HL-60 (cell line): ENCODE results near the gene RNF32.

ENCODE experiments used
- DNase-seq, 2 experiments: peaks; one replicate each; pipeline ENCODE4 v3.0.0-alpha.2; 2010 to 2020; ENCODE audit warnings: low read depth in 1 of 2, low spot score in 1 of 2
- H3K27ac ChIP-seq: fragments of 250-450 bp; sonication (Bioruptor Pico); replicated peaks from 2 replicates; pipeline ENCODE4 v1.5.1; 2020; ENCODE audit warnings: mild to moderate bottlenecking, moderate library complexity
- H3K27me3 ChIP-seq: fragments of 250-450 bp; sonication (Bioruptor Pico); 2 replicates; pipeline ENCODE4 v1.5.1; 2021; ENCODE audit warnings: mild to moderate bottlenecking, moderate library complexity; ENCODE audit not compliant: insufficient read depth, poor library complexity, severe bottlenecking
- H3K4me3 ChIP-seq: replicated peaks from 2 replicates; pipeline ENCODE4 v1.5.1; 2011; ENCODE audit warnings: mild to moderate bottlenecking, control low read depth, low read length; ENCODE audit not compliant: insufficient read depth
- GABPA ChIP-seq: IDR thresholded peaks from 2 replicates; pipeline ENCODE4 v1.6.1; 2012; ENCODE audit warnings: low read depth
- POLR2AphosphoS5 ChIP-seq: IDR thresholded peaks from 2 replicates; pipeline ENCODE4 v1.6.1; 2012; ENCODE audit warnings: low read depth
- SPI1 ChIP-seq: IDR thresholded peaks from 2 replicates; pipeline ENCODE4 v1.6.1; 2012; ENCODE audit warnings: low read depth, mild to moderate bottlenecking, borderline replicate concordance
- TF ChIP-seq, protein P1 (sequence below): IDR thresholded peaks from one replicate; pipeline ENCODE4 v1.5.1; 2011; ENCODE audit warnings: low read length, control low read depth, inconsistent platforms; ENCODE audit not compliant: insufficient read depth
- TF ChIP-seq, protein P2 (sequence below): IDR thresholded peaks from 2 replicates; pipeline ENCODE4 v1.6.1; 2012; ENCODE audit warnings: low read depth; ENCODE audit not compliant: insufficient replicate concordance

The RNF32 gene

DNA sequence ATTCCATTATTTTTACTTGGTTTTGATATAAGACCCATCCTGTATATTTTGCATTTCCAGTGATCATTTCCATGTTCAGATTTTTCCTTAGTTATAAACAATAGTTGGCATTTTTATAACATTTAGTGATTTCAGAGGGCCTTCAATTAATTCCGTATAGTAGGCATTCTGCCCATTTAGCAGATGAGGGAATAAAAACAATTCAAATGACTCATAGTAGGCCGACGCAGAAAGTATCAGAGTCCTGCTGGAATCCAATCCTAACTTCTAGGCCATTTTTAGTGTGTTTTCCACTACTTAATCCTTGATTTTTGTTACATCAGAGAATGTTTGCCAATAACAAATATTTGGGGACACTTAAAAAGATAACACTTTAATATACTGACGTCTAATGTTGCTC lies 15.4 kb downstream of the RNF32 start:
- Histone ChIP-seq H3K27ac (no peak overlapping the region), H3K4me3 (no peak overlapping the region), H3K27me3 (no peaks in the 10 kb centered on the region)
- TF ChIP-seq, protein P1, sequence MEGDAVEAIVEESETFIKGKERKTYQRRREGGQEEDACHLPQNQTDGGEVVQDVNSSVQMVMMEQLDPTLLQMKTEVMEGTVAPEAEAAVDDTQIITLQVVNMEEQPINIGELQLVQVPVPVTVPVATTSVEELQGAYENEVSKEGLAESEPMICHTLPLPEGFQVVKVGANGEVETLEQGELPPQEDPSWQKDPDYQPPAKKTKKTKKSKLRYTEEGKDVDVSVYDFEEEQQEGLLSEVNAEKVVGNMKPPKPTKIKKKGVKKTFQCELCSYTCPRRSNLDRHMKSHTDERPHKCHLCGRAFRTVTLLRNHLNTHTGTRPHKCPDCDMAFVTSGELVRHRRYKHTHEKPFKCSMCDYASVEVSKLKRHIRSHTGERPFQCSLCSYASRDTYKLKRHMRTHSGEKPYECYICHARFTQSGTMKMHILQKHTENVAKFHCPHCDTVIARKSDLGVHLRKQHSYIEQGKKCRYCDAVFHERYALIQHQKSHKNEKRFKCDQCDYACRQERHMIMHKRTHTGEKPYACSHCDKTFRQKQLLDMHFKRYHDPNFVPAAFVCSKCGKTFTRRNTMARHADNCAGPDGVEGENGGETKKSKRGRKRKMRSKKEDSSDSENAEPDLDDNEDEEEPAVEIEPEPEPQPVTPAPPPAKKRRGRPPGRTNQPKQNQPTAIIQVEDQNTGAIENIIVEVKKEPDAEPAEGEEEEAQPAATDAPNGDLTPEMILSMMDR, result no peak
- TF ChIP-seq, protein P2, sequence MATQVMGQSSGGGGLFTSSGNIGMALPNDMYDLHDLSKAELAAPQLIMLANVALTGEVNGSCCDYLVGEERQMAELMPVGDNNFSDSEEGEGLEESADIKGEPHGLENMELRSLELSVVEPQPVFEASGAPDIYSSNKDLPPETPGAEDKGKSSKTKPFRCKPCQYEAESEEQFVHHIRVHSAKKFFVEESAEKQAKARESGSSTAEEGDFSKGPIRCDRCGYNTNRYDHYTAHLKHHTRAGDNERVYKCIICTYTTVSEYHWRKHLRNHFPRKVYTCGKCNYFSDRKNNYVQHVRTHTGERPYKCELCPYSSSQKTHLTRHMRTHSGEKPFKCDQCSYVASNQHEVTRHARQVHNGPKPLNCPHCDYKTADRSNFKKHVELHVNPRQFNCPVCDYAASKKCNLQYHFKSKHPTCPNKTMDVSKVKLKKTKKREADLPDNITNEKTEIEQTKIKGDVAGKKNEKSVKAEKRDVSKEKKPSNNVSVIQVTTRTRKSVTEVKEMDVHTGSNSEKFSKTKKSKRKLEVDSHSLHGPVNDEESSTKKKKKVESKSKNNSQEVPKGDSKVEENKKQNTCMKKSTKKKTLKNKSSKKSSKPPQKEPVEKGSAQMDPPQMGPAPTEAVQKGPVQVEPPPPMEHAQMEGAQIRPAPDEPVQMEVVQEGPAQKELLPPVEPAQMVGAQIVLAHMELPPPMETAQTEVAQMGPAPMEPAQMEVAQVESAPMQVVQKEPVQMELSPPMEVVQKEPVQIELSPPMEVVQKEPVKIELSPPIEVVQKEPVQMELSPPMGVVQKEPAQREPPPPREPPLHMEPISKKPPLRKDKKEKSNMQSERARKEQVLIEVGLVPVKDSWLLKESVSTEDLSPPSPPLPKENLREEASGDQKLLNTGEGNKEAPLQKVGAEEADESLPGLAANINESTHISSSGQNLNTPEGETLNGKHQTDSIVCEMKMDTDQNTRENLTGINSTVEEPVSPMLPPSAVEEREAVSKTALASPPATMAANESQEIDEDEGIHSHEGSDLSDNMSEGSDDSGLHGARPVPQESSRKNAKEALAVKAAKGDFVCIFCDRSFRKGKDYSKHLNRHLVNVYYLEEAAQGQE, result no peak
- TF ChIP-seq GABPA, result no peak
- no peak for TF ChIP-seq POLR2AphosphoS5
- TF ChIP-seq SPI1, result no peak
- no peak for DNase-seq

DNA sequence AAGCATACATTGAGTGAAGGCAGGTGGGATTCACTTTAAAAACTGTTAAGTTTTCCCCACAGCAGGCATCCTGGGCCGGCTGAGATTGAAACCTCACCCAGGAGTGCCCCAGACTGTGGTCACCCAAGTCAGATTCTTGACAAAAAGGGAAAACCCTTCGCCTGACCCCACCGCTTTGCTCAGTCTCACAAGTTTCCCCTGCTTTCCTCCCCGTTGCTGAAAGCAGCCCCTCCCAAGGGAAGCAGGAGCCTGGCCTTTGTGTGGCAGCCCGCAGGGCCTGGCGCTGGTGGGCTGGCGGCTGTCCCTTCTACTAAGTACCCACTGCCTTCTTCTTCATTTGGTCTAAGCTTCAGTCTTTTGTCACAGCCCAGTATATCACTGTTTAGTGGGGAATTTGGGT lies 16.0 kb downstream of the RNF32 start:
- no peak overlapping the region for H3K4me3 ChIP-seq
- no peak overlapping the region for H3K27ac ChIP-seq
- TF ChIP-seq, protein P1, result no peak
- TF ChIP-seq GABPA, result no peak
- TF ChIP-seq, protein P2, result no peak
- TF ChIP-seq POLR2AphosphoS5, result no peak
- TF ChIP-seq SPI1, result no peak
- no peak for DNase-seq
- H3K27me3 ChIP-seq, result no peaks in the 10 kb centered on the region

GRCh38 chr7:156657681-156658080 lies 17.1 kb downstream of the RNF32 start:
- no peak overlapping the region for H3K27ac ChIP-seq
- no peak overlapping the region for H3K4me3 ChIP-seq
- TF ChIP-seq GABPA, result no peak
- TF ChIP-seq, protein P1, result no peak
- TF ChIP-seq POLR2AphosphoS5, result no peak
- TF ChIP-seq SPI1, result no peak
- TF ChIP-seq, protein P2, result no peak
- DNase-seq, result no peak
- no peaks in the 10 kb centered on the region for H3K27me3 ChIP-seq
